Measurements from ENCODE around the gene PCDHGB3.

Gene PCDHGB3

GRCh38 chr5:141421489-141421855, 51.4 kb downstream of the PCDHGB3 start:
- no peak for DNase-seq

All from fibroblast of upper back skin (primary cell).